Measurements from ENCODE around the gene ZNF320. TPM values are rescaled to one million over a fixed set of nuclear protein-coding genes. Genes with fewer than 3 reads are reported as not detected.
A peak's percentile ranks its signal among the peaks of the same experiment; 100 is the strongest.

Gene ZNF320
- total and polyA plus RNA-seq, 9 of the 15 experiments (the other 6 are each of a cell fraction or from before 2014, with no cell fraction given) = 5.4 to 25.6 (median 11.7) TPM

DNA sequence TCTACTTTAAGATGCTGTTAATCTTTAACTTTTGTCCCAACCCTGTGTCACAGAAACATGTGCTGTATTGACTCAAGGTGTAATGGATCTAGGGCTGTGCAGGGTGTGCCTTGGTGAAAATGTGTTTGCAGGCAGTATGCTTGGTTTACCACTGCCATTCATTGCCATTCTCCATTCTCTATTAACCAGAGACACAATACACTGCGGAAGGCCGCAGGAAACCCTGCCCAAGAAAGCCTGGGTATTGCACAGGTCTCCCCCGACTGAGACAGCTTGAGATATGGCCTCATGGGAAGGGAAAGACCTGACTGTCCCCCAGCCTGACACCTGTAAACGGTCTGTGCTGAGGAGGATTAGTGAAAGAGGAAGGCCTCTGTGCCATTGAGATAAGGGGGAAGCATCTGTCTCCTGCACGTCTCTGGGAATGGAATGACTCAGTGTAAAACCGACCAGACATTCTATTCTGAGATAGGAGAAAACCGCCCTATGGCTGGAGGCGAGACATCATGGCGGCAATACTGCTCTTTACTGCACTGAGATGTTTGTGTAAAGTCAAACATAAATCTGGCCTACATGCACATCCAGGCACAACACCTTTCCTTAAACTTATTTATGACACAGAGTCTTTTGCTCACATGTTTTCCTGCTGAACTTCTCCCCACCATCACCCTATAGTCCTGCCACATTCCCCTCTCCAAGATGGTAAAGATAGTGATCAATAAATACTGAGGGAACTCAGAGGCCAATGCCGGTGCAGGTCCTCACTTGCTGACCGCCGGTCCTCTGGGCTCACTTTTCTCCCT lies 38.9 kb upstream of the ZNF320 start (continued):
- peak; percentile 55; the same call in 1 of the 2 replicates for TF ChIP-seq TOE1 (IDR thresholded peaks at IDR 0.05; ENCODE audit: borderline replicate concordance)
- TF ChIP-seq TOE1 (CRISPR knock-in tag; IDR thresholded peaks at IDR 0.05; ENCODE audit: borderline replicate concordance, low read depth) = no peak
- TF ChIP-seq HDAC3 (IDR thresholded peaks at IDR 0.05; ENCODE audit: borderline replicate concordance, partially characterized antibody) = peak; percentile 98
- TF ChIP-seq, protein P1, sequence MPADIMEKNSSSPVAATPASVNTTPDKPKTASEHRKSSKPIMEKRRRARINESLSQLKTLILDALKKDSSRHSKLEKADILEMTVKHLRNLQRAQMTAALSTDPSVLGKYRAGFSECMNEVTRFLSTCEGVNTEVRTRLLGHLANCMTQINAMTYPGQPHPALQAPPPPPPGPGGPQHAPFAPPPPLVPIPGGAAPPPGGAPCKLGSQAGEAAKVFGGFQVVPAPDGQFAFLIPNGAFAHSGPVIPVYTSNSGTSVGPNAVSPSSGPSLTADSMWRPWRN (IDR thresholded peaks at IDR 0.05; ENCODE audit: low read depth) = 0 out of 2 replicates have a peak, but pooled peaks have one; percentile 57
- TF ChIP-seq MEF2D (tag; conservative IDR thresholded peaks at IDR 0.05; ENCODE audit: low read depth) = peak; percentile 94
- no peak; the same call in 1 of the 2 replicates for TF ChIP-seq HIVEP1 (CRISPR knock-in tag; IDR thresholded peaks at IDR 0.05)
- peak; percentile 94 for TF ChIP-seq FOXM1 (IDR thresholded peaks at IDR 0.05; ENCODE audit: low read depth)
- 0 out of 2 replicates have a peak, but pooled peaks have one; percentile 65 for TF ChIP-seq FOXM1 (CRISPR knock-in tag; IDR thresholded peaks at IDR 0.05; ENCODE audit: low read depth)
- TF ChIP-seq BDP1 (IDR thresholded peaks at IDR 0.05; ENCODE audit: insufficient read depth, insufficient read length) = no peak
- TF ChIP-seq RAD21 (CRISPR knock-in tag; conservative IDR thresholded peaks at IDR 0.05 in 1 of 2, IDR thresholded peaks at IDR 0.05 in 1 of 2) = peak in 1 of 2 experiments; percentile 10; a peak in 1 of 4 replicates
- TF ChIP-seq ZNF174 (CRISPR knock-in tag; IDR thresholded peaks at IDR 0.05) = no peak
- no peak for TF ChIP-seq TSC22D4 (tag; IDR thresholded peaks at IDR 0.05)
- TF ChIP-seq ADNP (tag; IDR thresholded peaks at IDR 0.05) = no peak
- TF ChIP-seq, protein P2, sequence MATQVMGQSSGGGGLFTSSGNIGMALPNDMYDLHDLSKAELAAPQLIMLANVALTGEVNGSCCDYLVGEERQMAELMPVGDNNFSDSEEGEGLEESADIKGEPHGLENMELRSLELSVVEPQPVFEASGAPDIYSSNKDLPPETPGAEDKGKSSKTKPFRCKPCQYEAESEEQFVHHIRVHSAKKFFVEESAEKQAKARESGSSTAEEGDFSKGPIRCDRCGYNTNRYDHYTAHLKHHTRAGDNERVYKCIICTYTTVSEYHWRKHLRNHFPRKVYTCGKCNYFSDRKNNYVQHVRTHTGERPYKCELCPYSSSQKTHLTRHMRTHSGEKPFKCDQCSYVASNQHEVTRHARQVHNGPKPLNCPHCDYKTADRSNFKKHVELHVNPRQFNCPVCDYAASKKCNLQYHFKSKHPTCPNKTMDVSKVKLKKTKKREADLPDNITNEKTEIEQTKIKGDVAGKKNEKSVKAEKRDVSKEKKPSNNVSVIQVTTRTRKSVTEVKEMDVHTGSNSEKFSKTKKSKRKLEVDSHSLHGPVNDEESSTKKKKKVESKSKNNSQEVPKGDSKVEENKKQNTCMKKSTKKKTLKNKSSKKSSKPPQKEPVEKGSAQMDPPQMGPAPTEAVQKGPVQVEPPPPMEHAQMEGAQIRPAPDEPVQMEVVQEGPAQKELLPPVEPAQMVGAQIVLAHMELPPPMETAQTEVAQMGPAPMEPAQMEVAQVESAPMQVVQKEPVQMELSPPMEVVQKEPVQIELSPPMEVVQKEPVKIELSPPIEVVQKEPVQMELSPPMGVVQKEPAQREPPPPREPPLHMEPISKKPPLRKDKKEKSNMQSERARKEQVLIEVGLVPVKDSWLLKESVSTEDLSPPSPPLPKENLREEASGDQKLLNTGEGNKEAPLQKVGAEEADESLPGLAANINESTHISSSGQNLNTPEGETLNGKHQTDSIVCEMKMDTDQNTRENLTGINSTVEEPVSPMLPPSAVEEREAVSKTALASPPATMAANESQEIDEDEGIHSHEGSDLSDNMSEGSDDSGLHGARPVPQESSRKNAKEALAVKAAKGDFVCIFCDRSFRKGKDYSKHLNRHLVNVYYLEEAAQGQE (IDR thresholded peaks at IDR 0.05; ENCODE audit: borderline replicate concordance) = 0 out of 2 replicates have a peak, but pooled peaks have one; percentile 36
- TF ChIP-seq, protein P2 (CRISPR knock-in tag; IDR thresholded peaks at IDR 0.05; ENCODE audit: low read depth) = no peak
- no peak for TF ChIP-seq HMG20A (CRISPR knock-in tag; conservative IDR thresholded peaks at IDR 0.05)
- peak; percentile 86 for TF ChIP-seq MAFF (IDR thresholded peaks at IDR 0.05; ENCODE audit: low read length)
- TF ChIP-seq NR2C1 (IDR thresholded peaks at IDR 0.05) = 0 out of 2 replicates have a peak, but pooled peaks have one; percentile 5
- TF ChIP-seq NR2C1 (tag; IDR thresholded peaks at IDR 0.05) = peak; percentile 84
- TF ChIP-seq JUND (IDR thresholded peaks at IDR 0.05; ENCODE audit: borderline replicate concordance, low read depth, low read length) = peak; percentile 89
- TF ChIP-seq JUND (tag; IDR thresholded peaks at IDR 0.05; ENCODE audit: borderline replicate concordance, low read depth, low read length) = peak; percentile 91; the same call in 2 of the 3 replicates

Data from K562 (cell line).